HG03045 (cell line): ENCODE measurements around the gene KIAA0753.
"Not testable (repeated sequence)": the region's sequence is repeated elsewhere in the genome, so short reads cannot be mapped to it uniquely, and the experiment has no call there.

ENCODE experiments used
- ATAC-seq: cut with Tn5 transposase; IDR thresholded peaks from one replicate; pipeline ENCODE4 v1.9.1; 2021; ENCODE audit warnings: mild to moderate bottlenecking, moderate library complexity; ENCODE audit not compliant: unreplicated experiment

Gene KIAA0753

GRCh38 chr17:6603744-6604325 lies 36.7 kb downstream of the KIAA0753 start:
- no peak for ATAC-seq

DNA sequence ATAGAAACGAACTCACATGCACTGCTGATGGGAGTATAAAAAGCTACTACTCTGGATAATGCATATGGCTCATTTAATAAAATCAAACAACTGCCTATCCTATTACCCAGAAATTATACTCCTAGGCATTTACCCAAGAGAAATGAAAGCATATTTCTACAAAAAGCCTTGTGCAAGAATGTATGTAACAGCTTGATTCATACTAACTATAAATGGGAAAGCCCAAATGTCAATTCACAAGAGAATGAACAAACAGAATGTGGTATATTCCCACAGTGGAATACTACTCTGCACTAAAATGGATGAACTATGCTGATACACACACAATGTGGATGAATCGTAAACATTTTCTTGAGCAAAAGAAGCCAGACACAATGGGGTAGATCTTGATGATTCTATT lies 38.4 kb downstream of the KIAA0753 start:
- no peak for ATAC-seq

DNA sequence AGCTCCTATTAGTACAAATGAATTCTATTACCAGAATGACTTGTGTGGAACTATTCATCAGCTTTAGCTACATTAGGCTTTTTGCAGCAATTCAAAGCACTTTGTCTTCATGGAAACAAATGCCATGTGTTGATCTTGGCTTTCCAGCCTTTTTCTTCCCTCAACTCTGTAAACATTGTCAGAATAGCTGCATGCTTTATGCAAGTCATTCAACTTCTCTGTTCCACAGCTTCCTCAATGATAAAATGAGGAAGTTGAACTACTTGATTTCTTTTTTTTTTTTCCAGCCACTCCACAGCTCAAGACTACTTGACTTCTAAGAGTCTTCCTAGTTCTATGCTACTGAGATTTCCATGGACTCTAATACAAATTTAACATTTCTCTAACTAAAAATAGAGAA lies 41.1 kb downstream of the KIAA0753 start:
- ATAC-seq = no peak

DNA sequence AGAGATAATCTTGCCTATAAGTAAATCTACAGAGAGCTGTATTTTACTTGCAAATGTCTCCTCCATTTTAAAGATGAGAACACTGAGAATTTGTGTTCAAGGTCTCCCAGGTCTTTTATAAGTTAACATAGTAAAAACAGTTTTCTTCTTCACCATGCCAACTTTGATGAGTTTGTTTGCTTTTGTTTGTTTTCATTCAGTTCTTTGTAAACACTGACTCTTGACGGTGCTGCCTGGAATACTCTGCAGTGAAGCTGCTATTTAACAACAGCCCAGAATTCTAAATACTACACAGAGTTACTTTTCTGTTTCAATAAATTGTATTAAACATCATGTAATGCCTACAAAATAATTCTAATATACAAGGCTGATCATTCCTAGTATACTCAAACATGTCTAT lies 42.8 kb downstream of the KIAA0753 start:
- ATAC-seq = no peak

DNA sequence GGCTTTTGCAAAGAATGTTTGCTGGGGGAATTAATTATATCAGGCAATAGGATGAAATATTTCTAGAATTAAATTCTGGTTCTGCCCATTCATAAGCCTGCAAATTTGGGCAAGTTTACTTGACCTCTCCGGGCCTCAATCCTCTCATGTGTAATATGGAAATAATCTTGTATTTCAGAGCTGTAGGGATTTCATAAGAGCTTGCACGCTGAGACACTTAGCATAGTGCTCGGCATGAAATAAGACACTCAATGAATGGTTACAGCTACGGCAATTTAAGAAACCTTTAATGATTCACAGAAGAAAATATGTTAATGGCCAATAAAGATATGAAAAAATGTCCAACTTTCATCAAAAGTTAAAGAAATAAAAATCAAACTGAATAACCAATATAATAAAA lies 43.6 kb downstream of the KIAA0753 start:
- ATAC-seq = no peak

DNA sequence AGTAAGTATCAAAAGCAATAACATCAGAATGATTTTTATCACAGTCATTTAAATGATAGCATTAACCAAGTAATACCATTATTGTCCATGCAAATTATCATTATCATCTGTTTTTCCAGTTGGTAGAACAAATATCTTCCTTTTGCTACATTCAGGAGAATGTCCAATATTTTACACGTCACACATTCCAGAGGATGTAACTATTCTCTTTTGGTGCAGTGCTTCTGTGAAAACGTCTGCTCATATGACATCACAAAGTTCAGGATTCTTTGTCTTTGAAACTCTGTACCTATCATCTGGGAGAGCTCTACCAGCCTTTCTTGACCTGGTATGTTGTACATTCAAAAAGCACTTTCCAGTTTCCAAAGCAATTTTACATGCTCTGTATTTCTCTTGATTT lies 44.0 kb downstream of the KIAA0753 start:
- no peak for ATAC-seq

- ATAC-seq = no peak
Observed at GRCh38 chr17:6596081-6596480, 44.4 kb downstream of the KIAA0753 start.

GRCh38 chr17:6593371-6593770 lies 47.1 kb downstream of the KIAA0753 start:
- not testable (repeated sequence) for ATAC-seq

DNA sequence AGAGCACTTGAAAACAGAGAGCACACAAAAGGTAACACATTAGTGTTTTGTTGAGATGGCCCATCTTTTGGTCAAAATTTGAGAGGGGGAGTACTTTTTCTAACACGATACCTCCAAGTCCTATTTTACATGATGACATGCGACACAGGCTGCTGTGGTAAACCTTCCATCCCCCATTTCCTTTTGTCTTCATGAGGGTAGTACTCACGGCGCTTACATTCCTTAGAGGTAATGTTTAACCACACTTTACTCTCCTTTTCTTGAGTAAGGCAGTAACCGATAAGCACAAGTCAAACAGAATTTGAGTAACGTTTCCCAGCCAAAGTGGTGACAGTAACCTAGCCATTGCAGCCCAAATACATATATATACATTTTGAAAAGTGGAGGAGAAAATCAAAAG lies 48.3 kb downstream of the KIAA0753 start:
- ATAC-seq = no peak

DNA sequence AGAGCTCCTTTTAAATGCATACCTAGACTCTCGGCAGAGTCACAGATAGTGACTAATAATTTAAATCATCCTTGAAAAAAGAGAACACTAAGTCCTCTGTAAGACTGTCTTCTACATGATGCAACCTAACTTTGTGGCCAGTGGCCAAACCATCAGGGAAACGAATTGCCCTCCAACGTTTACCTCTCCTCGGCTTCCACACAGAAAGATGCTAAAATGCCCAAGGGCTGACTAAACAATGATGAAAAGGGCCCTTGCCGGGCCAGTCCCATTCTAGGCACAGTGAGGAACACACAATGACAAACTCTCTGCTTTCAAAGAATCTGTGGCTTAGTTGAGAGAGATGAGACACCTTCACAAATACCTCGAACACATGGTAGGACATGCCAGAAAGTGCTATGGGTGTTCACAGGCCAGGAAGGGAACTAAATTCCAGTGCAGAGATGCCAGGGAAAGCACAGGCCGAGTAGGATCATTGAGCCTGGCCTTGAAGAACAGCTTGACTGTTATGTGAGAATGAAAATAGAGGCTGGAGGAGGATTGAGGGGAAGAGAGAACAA lies 48.8 kb downstream of the KIAA0753 start:
- ATAC-seq = no peak

- ATAC-seq = no peak
Observed at GRCh38 chr17:6589266-6589946, 51.1 kb downstream of the KIAA0753 start.

DNA sequence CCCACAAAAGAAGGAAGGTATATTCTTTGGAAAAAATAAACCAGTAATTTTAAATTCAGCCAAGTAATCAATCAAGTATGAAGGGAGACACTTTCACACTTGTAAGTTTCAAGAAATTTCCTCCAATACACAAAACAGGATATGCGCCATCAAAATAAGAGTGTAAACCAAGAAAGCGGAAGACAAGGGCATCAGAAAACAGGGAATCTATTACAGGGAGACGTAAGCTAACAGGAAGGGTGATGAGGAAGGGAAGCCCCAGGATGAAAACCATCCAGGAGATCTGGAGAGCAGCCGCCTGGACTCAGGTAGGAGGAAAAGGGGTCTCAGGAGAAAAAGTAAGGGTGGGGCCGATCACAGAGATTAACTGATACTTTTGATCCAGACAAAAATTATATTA lies 52.3 kb downstream of the KIAA0753 start:
- no peak for ATAC-seq

DNA sequence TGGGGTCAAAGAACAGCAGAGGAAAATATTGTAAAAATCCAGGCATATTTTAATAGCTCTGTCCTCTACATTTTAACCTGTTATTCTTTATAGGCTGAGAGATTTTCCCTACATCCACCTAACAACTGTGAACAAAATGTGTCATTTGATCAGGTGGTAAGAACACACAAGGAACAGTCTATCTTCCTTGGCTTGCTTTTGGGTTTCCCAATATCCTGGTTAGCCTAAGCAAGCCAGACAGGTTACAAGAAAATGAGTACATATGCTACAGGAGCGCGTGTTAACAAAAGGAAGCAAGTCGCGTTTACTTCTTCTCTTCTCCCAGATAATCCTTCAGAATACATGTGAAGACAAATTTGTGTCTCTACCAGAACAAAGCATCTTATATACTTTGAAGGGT lies 53.2 kb downstream of the KIAA0753 start:
- no peak for ATAC-seq

DNA sequence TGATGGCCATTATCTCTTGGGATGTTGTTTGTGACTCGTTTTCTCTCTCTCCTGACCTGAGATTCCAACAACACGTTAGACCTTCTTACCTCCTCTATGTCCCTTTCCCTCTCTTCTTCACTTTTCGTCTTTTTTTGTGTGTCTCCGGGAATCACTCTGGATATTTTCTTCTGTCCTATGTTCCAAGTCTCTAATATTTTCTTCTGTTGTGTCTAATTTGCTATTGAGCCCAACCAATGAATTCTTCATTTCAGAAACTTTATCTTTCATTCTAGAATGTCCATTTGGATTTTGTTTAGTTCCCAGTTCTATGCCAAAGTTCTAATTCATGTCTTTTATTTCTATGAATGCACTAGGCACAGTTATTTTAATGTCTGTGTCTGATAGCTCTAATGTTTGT lies 57.1 kb downstream of the KIAA0753 start:
- no peak for ATAC-seq

GRCh38 chr17:6580625-6581024 lies 59.9 kb downstream of the KIAA0753 start:
- no peak for ATAC-seq

GRCh38 chr17:6578491-6578890 lies 62.0 kb downstream of the KIAA0753 start:
- ATAC-seq = no peak

DNA sequence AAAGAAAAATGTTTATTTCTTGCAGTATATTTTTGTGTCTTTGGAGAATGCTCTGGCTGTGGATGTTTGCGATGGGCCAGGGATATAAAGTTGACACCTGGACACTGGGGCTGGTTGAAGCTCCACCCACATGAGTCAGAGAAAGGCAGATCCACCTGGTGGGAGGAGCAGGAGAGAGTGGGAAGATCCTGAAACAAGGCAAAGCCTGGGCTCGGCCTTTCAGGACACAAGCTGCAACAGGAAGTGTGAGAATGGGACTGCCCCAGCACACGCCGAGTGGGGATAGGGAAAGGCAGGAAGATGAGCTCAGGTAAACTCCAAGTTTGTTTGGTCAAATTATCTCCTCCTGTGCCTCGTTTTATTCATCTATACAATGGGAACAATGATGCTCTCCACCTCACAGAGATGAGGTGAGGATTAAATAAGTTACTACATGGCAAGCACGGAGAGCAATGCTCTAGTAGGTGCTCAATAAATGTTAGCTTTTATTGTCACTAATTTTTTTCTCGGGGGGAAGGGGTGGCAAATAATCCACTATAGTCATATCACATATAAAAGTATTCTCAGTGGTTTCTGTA lies 62.7 kb downstream of the KIAA0753 start:
- no peak for ATAC-seq

- ATAC-seq = no peak
Observed at GRCh38 chr17:6576038-6576785, 64.3 kb downstream of the KIAA0753 start.

DNA sequence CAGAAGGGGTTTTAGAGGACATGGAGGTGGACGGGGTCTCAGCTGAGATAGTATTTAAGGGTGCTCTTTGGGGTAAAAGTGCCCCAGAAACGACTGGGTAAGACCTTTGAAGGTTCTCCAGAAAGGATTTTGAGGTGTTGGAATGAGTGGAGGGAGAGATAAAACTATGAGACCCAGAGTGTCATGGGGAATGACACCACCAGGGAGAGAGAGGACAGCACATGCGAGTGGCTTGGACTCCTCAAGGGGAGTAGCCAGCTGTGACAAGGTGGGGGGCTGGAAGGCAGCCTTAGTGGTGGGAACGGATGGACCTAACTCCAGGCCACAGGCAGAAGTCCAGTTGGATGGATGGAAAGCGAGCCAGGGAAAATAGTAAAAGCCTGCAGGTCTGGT lies 64.9 kb downstream of the KIAA0753 start:
- no peak for ATAC-seq

DNA sequence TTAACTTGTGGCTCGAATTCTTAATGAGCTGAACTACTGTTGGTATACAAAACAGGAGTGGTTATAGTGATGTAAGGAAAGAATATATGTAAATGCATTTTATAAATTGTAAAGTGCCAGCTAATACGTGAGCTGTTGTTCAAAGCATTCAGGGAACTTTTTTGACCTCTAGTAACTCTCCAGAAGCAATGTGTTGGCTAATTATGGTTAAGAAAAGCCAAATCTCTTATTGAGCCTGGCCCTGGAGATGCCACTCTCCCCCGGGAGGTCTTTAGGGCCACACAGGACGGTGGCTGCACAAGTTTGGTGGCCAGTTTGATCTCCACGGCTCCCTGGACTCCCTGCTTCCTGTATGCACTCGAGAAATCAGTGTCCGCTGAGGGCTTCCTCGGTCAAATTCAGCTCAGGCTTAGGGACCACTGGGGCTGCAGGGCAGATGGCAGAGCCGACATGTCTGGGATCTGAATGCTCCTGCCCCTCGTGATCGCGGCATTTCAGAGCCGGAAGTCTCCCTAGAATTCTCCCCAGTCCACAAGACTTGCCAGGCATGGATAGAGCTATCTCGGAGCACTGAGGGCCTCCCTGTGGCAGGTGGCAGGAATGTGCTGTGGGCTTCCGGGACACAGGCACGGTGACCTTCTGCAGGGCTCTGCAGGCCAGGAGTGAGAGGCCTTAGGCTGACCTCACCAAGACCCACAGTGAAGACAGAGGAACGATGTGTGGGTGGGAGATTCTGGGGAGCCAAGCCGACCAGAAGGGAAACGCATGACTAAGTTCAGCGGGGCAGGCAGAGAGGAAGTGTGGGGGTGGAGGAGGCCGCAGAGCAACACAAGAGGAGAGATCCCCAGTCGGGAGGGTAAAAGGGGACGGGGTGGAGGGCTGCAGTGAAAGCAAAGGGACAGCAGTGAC lies 65.6 kb downstream of the KIAA0753 start:
- no peak for ATAC-seq
